Smooth muscle cell (in vitro differentiated cells): ENCODE results near the gene CCNJL. TPM values are rescaled to one million over a fixed set of nuclear protein-coding genes. Genes with fewer than 3 reads are reported as not detected.

ENCODE experiments used
- DNase-seq: peaks from one replicate; lab custom pipeline; 2025; ENCODE audit not compliant: unreplicated experiment; lab: John Stamatoyannopoulos, UW
- H2AFZ ChIP-seq: fragments of 200-600 bp; sonication (generic); 2 replicates; pipeline ENCODE4 v1.6.0; 2016; ENCODE audit warnings: antibody characterized with exemption, low read depth, mild to moderate bottlenecking
- H3F3A ChIP-seq: fragments of 200-600 bp; sonication (generic); 2 replicates; pipeline ENCODE4 v1.6.0; 2017; ENCODE audit warnings: antibody characterized with exemption, low read depth
- H3K27ac ChIP-seq: fragments of 200-600 bp; sonication (generic); 2 replicates; pipeline ENCODE4 v1.5.1; 2016; ENCODE audit warnings: low read depth, mild to moderate bottlenecking
- H3K27me3 ChIP-seq: fragments of 200-600 bp; sonication (generic); 2 replicates; pipeline ENCODE4 v1.6.1; 2016; ENCODE audit warnings: low read depth, mild to moderate bottlenecking
- H3K36me3 ChIP-seq: fragments of 200-600 bp; sonication (generic); 2 replicates; pipeline ENCODE4 v1.5.1; 2016; ENCODE audit warnings: low read depth
- H3K4me1 ChIP-seq: fragments of 200-600 bp; sonication (generic); 2 replicates; pipeline ENCODE4 v1.5.1; 2016; ENCODE audit warnings: low read depth
- H3K4me2 ChIP-seq: fragments of 200-600 bp; sonication (generic); 2 replicates; pipeline ENCODE4 v1.6.0; 2016; ENCODE audit warnings: mild to moderate bottlenecking
- H3K4me3 ChIP-seq: fragments of 200-600 bp; sonication (generic); 2 replicates; pipeline ENCODE4 v1.5.1; 2016; ENCODE audit warnings: mild to moderate bottlenecking
- H3K79me2 ChIP-seq: fragments of 200-600 bp; sonication (generic); 2 replicates; pipeline ENCODE4 v1.6.0; 2016; ENCODE audit warnings: low read depth, mild to moderate bottlenecking
- H3K9ac ChIP-seq: fragments of 200-600 bp; sonication (generic); 2 replicates; pipeline ENCODE4 v1.6.0; 2016; ENCODE audit warnings: low read depth
- H3K9me3 ChIP-seq: fragments of 200-600 bp; sonication (generic); replicated peaks from 2 replicates; pipeline ENCODE4 v1.5.1; 2016; ENCODE audit warnings: low read depth
- H4K20me1 ChIP-seq: fragments of 200-600 bp; sonication (generic); 2 replicates; pipeline ENCODE4 v1.6.0; 2016; ENCODE audit warnings: low read depth
- CTCF ChIP-seq: fragments of 200-600 bp; sonication (generic); IDR thresholded peaks from 2 replicates; pipeline ENCODE4 v1.5.1; 2017; ENCODE audit warnings: borderline replicate concordance, mild to moderate bottlenecking, antibody characterized with exemption; ENCODE audit not compliant: insufficient read depth, poor library complexity, severe bottlenecking
- WGBS: methylation state at CpG from one replicate; pipeline ENCODE4 v1.1.7; 2016; ENCODE audit warnings: low lambda C conversion rate; 5-methylcytosine and 5-hydroxymethylcytosine counted together
- polyA plus RNA-seq: library from polyadenylated mRNA; unstranded; fragments of >200 nt; fragmentation: Nextera tagmentation; extraction: Ambion mirVana; gene quantifications from 2 replicates; pipeline ENCODE4 v1.2.1, GENCODE V29; 2016
- total RNA-seq: library from RNA; depleted of rRNA; stranded (reverse); fragments of >200 nt; gene quantifications from 2 replicates; pipeline ENCODE4 v1.2.3, GENCODE V29; 2014

Gene CCNJL
- total and polyA plus RNA-seq, 2 experiments from 2014 or later, result 3.4 to 6.2 TPM

DNA sequence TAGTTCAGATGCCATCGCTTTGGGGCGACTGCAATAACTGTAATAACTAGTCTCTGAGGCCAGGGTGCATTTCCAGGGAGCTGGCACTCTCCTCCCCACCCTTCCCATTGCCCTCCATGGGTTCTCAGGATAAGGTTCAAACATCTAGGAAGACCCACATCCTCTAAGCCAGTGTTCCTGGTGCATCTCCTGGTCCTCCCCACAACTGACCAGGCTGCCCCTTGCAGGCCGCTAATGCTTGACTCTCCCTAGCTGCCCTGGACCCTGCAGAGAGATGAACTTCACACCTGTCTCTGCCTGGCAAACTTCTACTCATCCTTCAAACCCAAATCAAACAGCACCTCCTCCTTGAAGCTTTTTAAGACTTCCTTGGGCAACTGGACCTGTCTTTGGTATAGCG lies 15.9 kb downstream of the CCNJL start:
- Histone ChIP-seq H3K27ac (no peak overlapping the region), H3K4me1 (peaks cover 4% of the 10 kb centered on the region), H3K9me3 (no peaks in the 10 kb centered on the region), H2AFZ (no peak overlapping the region), H4K20me1 (peaks cover 2% of the 10 kb centered on the region), H3K9ac (no peak overlapping the region), H3K4me2 (no peak overlapping the region), H3K4me3 (no peak overlapping the region), H3K27me3 (no peaks in the 10 kb centered on the region), H3K36me3 (no peaks in the 10 kb centered on the region), H3K79me2 (peaks cover 8% of the 10 kb centered on the region), H3F3A (no peaks in the 10 kb centered on the region)
- no peak for DNase-seq
- WGBS, result 99% methylated on average over 4 of the region's 4 CpGs
- TF ChIP-seq CTCF, result no peak

DNA sequence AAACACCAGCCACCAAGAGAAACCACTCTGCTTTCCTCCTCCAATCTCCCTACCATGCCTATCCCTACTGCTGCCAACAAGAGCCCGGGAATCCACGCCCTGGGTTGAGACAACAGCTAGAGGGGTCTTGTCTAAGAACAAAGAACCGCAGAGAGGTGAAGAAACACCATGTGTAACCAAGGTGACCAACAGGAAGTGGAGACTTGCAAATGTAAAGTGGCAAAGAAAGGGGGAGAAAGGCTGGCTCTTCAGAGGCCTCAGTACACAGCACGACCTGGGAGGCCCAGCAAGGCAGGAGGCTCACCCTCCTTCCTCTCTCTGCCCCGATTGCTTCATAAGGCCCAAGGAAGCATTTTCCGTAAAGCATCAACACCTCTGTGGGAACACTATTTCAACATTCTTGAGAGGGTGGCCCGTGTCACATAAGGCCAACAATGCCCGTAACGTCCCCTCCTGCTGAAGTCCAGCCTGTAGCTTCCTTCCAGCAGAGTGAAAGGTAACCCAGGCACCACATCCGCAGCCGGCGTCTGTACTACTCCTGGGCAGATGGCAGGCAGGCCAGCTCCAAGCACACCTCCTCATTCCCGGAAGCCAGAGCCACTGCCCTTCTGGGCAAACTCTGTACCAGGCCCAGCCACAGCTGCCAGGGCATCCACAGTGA lies 18.3 kb downstream of the CCNJL start:
- TF ChIP-seq CTCF, result no peak
- Histone ChIP-seq H4K20me1 (peaks cover 16% of the 10 kb centered on the region), H3F3A (no peaks in the 10 kb centered on the region), H3K4me3 (no peak overlapping the region), H3K9ac (no peak overlapping the region), H3K27me3 (no peaks in the 10 kb centered on the region), H3K36me3 (no peaks in the 10 kb centered on the region), H3K9me3 (no peaks in the 10 kb centered on the region), H3K4me1 (peaks cover 4% of the 10 kb centered on the region), H3K4me2 (no peak overlapping the region), H3K79me2 (peaks cover 11% of the 10 kb centered on the region), H2AFZ (no peak overlapping the region), H3K27ac (no peak overlapping the region)
- DNase-seq, result no peak
- 86% methylated on average over 13 of the region's 13 CpGs for WGBS

DNA sequence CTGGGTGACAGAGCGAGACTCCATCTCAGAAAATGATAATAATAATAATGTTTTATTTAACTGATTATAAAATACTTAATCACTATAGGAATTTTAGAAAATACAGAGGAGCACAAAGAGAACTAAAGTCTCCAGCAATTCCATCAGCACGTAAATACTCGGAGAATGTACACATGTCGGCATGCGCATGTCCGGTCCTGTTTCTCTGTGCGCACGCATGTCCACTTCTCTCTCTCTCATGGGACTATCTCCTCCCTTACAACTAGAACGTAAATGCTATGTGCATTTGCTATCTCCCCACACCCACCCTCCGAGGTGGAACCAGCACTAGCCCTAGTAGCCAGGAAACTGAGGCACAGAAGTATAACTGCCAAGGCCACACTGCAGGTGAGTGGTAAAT lies 19.0 kb downstream of the CCNJL start:
- Histone ChIP-seq H3K4me3 (no peak overlapping the region), H4K20me1 (peaks cover 16% of the 10 kb centered on the region), H3K9me3 (no peaks in the 10 kb centered on the region), H3K4me1 (peaks cover 4% of the 10 kb centered on the region), H3K4me2 (no peak overlapping the region), H3K27me3 (no peaks in the 10 kb centered on the region), H3K27ac (no peak overlapping the region), H3K9ac (no peak overlapping the region), H2AFZ (no peak overlapping the region), H3K36me3 (no peaks in the 10 kb centered on the region), H3F3A (no peaks in the 10 kb centered on the region), H3K79me2 (peaks cover 8% of the 10 kb centered on the region)
- no peak for TF ChIP-seq CTCF
- no peak for DNase-seq
- 95% methylated on average over 10 of the region's 10 CpGs for WGBS

DNA sequence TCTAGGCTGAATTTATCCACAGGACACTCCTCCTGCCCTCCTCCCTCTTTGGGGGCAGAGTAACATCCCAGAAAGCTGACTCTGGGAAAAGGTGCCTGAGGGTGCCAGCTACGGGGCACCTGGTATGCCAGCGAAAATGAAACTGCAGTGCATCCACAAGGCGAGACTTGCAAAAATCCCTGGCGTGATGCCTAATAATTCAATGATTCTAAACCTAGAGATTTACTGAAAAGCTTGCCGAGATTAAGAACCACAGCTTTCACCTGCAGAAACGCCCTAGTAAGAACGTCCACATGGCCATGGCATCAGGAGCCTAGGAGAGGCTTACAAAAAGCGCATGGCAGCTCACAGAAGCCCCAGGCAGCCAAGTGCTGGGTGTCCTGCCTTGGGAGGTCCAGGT lies 20.9 kb downstream of the CCNJL start:
- peaks cover 16% of the 10 kb centered on the region for H3K4me1 ChIP-seq
- H3K36me3 ChIP-seq, result no peaks in the 10 kb centered on the region
- no peak for DNase-seq
- no peak overlapping the region for H3K4me2 ChIP-seq
- WGBS, result 95% methylated on average over 8 of the region's 8 CpGs
- no peak overlapping the region for H3K4me3 ChIP-seq
- H3K79me2 ChIP-seq, result peaks cover 8% of the 10 kb centered on the region
- no peaks in the 10 kb centered on the region for H3F3A ChIP-seq
- no peaks in the 10 kb centered on the region for H3K27me3 ChIP-seq
- no peak overlapping the region for H2AFZ ChIP-seq
- no peak overlapping the region for H3K27ac ChIP-seq
- no peak overlapping the region for H3K9ac ChIP-seq
- H4K20me1 ChIP-seq, result peaks cover 25% of the 10 kb centered on the region
- no peaks in the 10 kb centered on the region for H3K9me3 ChIP-seq
- TF ChIP-seq CTCF, result no peak
